Subcutaneous abdominal adipose tissue (tissue), 5 donors: ENCODE data around the gene NADSYN1.

ENCODE experiments used
- H3K27ac ChIP-seq: one replicate; pipeline ENCODE4 v1.7.0; 2013; ENCODE audit warnings: low read depth, mild to moderate bottlenecking, inconsistent platforms, low read length, moderate library complexity
- H3K27me3 ChIP-seq, 5 donors: one replicate each; pipeline ENCODE4 v1.7.0; 2013; ENCODE audit warnings: low read length in 5 of 5, inconsistent platforms in 1 of 5; ENCODE audit not compliant: control insufficient read depth in 5 of 5, insufficient read depth in 4 of 5
- H3K36me3 ChIP-seq, 5 donors: one replicate each; pipeline ENCODE4 v1.7.0; 2013; ENCODE audit warnings: low read length in 5 of 5; ENCODE audit not compliant: control insufficient read depth in 5 of 5, insufficient read depth in 5 of 5
- H3K4me1 ChIP-seq, 5 donors: one replicate each; pipeline ENCODE4 v1.7.0; 2013; ENCODE audit warnings: low read length in 5 of 5, mild to moderate bottlenecking in 3 of 5, moderate library complexity in 1 of 5; ENCODE audit not compliant: control insufficient read depth in 5 of 5, insufficient read depth in 5 of 5
- H3K4me3 ChIP-seq, 5 donors: one replicate each; pipeline ENCODE4 v1.7.0; 2013; ENCODE audit warnings: low read length in 5 of 5, low read depth in 1 of 5
- H3K9ac ChIP-seq, 5 donors: one replicate each; pipeline ENCODE4 v1.7.0; 2013; ENCODE audit warnings: low read length in 5 of 5, mild to moderate bottlenecking in 4 of 5, moderate library complexity in 3 of 5
- H3K9me3 ChIP-seq, 5 donors: one replicate each; pipeline ENCODE4 v1.7.0; 2013; ENCODE audit warnings: low read length in 5 of 5; ENCODE audit not compliant: control insufficient read depth in 5 of 5
- donor health status: healthy.
- donor health status: healthy.
- donor health status: healthy.
- donor health status: healthy.
- donor health status: healthy.

Gene NADSYN1

GRCh38 chr11:71453037-71453917 lies at the start of gene NADSYN1:
Gene NADSYN1, plus strand, starts transcription at chr11:71453203. Its CDS starts 94 bp downstream, at chr11:71453297.
- Histone ChIP-seq H3K4me1 (peaks cover 3 to 44% (median 40%) of the 10 kb centered on the region in 5 donors), H3K9me3 (no peaks in the 10 kb centered on the region), H3K9ac (peak within 1 kb of the TSS; percentile 11 to 89 (median 85))

GRCh38 chr11:71404209-71404608 lies 48.8 kb upstream of the NADSYN1 start:
- H3K27me3 ChIP-seq = peaks cover 0 to 9% (median 0%) of the 10 kb centered on the region in 5 donors
- no peaks in the 10 kb centered on the region for H3K36me3 ChIP-seq
- no peak overlapping the region for H3K4me3 ChIP-seq
- H3K27ac ChIP-seq = no peak overlapping the region
- H3K4me1 ChIP-seq = no peaks in the 10 kb centered on the region
- H3K9me3 ChIP-seq = peaks cover 0 to 4% (median 0%) of the 10 kb centered on the region in 5 donors
- no peak overlapping the region for H3K9ac ChIP-seq

More at GRCh38 chr11:71453037-71453917, at the start of gene NADSYN1:
- Histone ChIP-seq H3K27ac (peak within 1 kb of the TSS; percentile 76), H3K36me3 (peaks cover 6 to 34% (median 30%) of the 10 kb centered on the region in 5 donors), H3K27me3 (no peaks in the 10 kb centered on the region), H3K4me3 (peak within 1 kb of the TSS; percentile 89 to 97 (median 92))

DNA sequence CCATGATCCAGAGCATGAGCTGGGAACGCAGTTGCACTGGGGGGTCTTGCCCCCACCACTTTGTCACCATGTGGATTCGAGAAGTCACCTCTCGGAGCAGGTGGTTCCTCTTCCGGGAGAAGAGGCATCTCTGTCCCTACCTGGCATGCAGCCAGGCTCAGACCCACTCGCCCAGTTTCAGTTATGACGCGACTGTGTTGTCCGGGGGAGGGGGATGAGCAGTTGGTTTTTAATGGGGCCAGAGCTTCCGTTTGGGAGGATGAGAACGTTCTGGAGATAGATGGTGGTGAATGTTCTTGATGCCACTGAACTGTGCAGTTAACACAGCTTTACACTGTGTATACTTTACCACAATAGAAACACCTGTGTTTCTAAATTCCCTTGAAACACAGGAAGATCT lies 46.3 kb upstream of the NADSYN1 start:
- H3K27ac ChIP-seq = no peak overlapping the region
- H3K36me3 ChIP-seq = no peaks in the 10 kb centered on the region
- peaks cover 0 to 4% (median 0%) of the 10 kb centered on the region in 5 donors for H3K9me3 ChIP-seq
- no peak overlapping the region for H3K4me3 ChIP-seq
- no peak overlapping the region for H3K9ac ChIP-seq
- H3K27me3 ChIP-seq = peaks cover 0 to 9% (median 0%) of the 10 kb centered on the region in 5 donors
- H3K4me1 ChIP-seq = no peaks in the 10 kb centered on the region

DNA sequence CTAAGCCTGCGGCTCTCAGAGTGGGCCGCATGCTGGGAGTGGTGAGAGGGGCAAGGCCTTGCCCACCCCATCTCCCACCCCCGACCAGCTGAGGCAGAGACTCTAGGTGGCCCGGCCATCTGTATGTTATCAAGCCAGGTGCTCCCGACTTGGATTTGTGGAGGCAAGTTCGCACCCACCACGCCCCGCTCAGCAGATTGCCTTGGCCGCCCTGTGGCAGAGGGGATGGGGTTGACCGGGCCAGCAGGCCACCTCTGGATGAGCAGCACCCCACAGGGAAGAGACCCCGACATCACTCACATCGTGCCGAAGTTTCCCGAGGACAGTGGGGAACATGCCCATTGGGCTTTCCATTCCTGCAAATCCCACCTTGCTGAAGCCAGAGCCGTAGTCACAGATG lies 45.6 kb upstream of the NADSYN1 start:
- no peak overlapping the region for H3K9ac ChIP-seq
- H3K27ac ChIP-seq = no peak overlapping the region
- H3K27me3 ChIP-seq = peaks cover 0 to 9% (median 0%) of the 10 kb centered on the region in 5 donors
- peaks cover 0 to 4% (median 0%) of the 10 kb centered on the region in 5 donors for H3K9me3 ChIP-seq
- H3K4me3 ChIP-seq = no peak overlapping the region
- H3K36me3 ChIP-seq = no peaks in the 10 kb centered on the region
- no peaks in the 10 kb centered on the region for H3K4me1 ChIP-seq

- H3K27ac ChIP-seq = no peak overlapping the region
- no peaks in the 10 kb centered on the region for H3K4me1 ChIP-seq
- H3K27me3 ChIP-seq = peaks cover 0 to 4% (median 0%) of the 10 kb centered on the region in 5 donors
- no peaks in the 10 kb centered on the region for H3K36me3 ChIP-seq
- H3K9ac ChIP-seq = no peak overlapping the region
- H3K9me3 ChIP-seq = no peaks in the 10 kb centered on the region
- no peak overlapping the region for H3K4me3 ChIP-seq
Measured at GRCh38 chr11:71408826-71409225, 44.2 kb upstream of the NADSYN1 start.

DNA sequence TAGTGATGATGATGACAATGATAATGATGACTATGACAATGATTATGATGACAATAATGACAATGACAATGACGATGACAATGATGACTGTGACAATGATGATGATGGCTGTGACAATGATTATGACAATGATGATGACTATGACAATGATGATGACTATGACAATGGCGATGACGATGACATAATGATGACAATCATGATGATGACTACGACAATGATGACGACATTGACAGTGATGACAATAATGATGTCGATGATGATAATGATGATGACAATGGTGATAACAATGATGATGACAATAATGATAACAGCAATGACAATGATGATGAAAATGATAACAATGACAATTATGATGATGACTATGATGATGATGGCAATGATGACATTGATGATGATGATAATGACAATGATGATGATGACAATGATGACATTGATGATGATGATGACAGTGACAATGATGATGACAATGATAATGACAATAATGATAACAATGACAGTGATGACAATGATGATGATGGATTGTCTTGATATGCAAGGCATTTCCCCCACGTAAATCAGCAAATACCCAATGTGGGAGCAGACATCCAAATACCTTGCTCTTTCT lies 42.5 kb upstream of the NADSYN1 start:
- no peak overlapping the region for H3K27ac ChIP-seq
- no peak overlapping the region for H3K9ac ChIP-seq
- no peaks in the 10 kb centered on the region for H3K36me3 ChIP-seq
- H3K4me1 ChIP-seq = no peaks in the 10 kb centered on the region
- H3K27me3 ChIP-seq = peaks cover 0 to 4% (median 0%) of the 10 kb centered on the region in 5 donors
- no peak overlapping the region for H3K4me3 ChIP-seq
- H3K9me3 ChIP-seq = no peaks in the 10 kb centered on the region

DNA sequence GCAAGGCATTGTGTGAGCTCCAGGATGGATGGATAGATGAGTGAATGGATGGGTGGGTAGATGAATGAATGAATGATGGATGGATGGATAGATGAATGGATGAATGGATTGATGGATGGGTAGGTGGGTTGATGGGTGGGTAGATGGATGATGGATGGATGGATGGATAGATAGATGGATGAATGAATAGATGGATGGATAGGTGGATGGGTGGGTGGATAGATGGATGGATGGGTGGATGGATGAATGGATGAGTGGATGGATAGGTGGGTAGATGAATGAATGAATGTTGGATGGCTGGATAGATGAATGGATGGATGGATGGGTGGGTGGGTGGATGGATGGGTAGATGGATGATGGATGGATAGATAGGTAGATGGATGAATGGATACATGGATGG lies 38.4 kb upstream of the NADSYN1 start:
- Histone ChIP-seq H3K9ac (no peak overlapping the region), H3K4me1 (no peaks in the 10 kb centered on the region), H3K27ac (no peak overlapping the region), H3K4me3 (no peak overlapping the region), H3K36me3 (no peaks in the 10 kb centered on the region), H3K27me3 (peaks cover 0 to 2% (median 0%) of the 10 kb centered on the region in 5 donors), H3K9me3 (no peaks in the 10 kb centered on the region)

DNA sequence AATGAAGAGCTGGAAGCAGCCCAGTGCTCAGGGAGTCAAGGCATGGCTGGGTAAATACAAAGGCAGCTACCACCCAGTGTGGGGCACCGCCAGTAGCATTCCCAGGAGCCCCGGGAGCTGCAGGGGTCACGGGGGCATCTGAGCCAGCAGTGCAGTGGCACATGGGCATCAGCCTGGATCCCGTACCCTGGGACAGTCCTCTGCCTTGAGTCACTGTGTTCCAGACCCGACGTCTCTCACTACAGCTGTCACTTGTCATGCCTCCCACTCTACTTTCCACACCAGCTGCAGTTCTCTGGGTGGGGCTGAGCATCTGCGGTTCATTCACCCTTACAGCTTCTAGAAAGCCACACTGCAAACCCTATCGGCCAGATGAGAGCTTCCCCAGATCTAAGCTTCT lies 34.4 kb upstream of the NADSYN1 start:
- H3K4me3 ChIP-seq = no peak overlapping the region
- H3K9me3 ChIP-seq = no peaks in the 10 kb centered on the region
- H3K36me3 ChIP-seq = no peaks in the 10 kb centered on the region
- peaks cover 0 to 2% (median 0%) of the 10 kb centered on the region in 5 donors for H3K4me1 ChIP-seq
- H3K27me3 ChIP-seq = peaks cover 0 to 4% (median 0%) of the 10 kb centered on the region in 5 donors
- H3K27ac ChIP-seq = no peak overlapping the region
- H3K9ac ChIP-seq = no peak overlapping the region

DNA sequence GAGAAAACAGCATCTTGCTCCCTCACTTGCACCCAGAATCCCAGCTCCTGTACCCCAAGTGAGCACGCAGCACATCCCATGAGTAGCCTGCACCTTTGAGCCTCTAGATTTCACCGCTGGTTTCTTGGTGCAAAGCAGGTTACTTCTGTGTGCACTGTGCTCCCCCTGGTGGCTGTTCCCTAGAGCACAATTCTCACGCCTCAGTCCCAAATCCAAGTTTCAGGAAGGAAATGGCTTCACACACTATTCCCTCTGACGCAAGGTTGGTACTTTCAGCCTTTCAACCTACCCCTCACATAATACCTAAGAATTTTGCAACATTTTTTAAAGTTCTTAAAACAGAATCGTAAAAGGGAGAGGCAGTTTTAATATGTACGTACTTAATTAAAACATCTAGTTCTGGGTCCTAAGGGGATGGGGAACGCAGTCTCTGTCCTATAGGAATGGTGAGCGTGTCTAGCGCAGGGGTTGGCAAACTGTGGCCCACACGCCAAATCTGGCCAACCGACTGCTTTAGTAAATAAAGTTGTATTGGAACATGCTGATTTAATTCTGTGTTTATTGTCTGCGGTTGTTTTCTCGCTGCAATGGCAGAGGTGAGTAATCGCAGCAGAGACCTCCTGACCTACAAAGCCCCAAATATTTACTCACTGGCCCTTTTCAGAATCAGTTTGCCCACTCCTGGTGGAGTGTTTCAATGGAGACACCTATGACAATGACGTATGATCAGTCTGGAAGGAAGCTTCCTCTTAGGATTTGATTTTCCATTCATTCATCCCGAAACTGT lies 32.4 kb upstream of the NADSYN1 start:
- peaks cover 0 to 2% (median 0%) of the 10 kb centered on the region in 5 donors for H3K4me1 ChIP-seq
- H3K27me3 ChIP-seq = peaks cover 0 to 6% (median 0%) of the 10 kb centered on the region in 5 donors
- H3K27ac ChIP-seq = no peak overlapping the region
- no peaks in the 10 kb centered on the region for H3K36me3 ChIP-seq
- no peak overlapping the region for H3K9ac ChIP-seq
- no peak overlapping the region for H3K4me3 ChIP-seq
- no peaks in the 10 kb centered on the region for H3K9me3 ChIP-seq
